NCI-H2171 treated with DMSO at 0.1 percent for 48 hours (cell line): ENCODE data around the gene KCNF1.
A peak's percentile ranks its signal among the peaks of the same experiment; 100 is the strongest.
"Not testable (repeated sequence)": the region's sequence is repeated elsewhere in the genome, so short reads cannot be mapped to it uniquely, and the experiment has no call there.

ENCODE experiments used
- DNase-seq: peaks from one replicate; lab custom pipeline; 2025; lab: John Stamatoyannopoulos, UW

The KCNF1 gene

DNA sequence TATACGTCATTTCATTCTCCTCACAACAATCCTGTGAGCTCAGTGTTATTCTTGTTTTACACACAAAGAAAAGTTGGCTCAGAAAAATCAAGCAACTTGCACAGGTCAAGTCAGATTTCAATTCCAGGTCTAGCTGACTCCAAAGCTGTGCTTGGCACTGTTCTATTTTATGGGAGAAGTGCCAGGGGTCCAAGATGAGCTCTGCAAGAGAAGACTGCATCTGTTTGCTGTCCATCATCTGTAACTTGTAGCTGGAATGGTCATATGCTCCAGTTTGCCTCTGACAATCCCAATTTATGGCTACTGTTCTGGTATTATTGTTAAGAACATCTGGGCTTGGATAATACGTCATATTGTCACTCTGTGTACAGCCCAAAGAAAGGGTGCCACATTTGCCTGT is 28.9 kb downstream of the KCNF1 start:
- no peak for DNase-seq

DNA sequence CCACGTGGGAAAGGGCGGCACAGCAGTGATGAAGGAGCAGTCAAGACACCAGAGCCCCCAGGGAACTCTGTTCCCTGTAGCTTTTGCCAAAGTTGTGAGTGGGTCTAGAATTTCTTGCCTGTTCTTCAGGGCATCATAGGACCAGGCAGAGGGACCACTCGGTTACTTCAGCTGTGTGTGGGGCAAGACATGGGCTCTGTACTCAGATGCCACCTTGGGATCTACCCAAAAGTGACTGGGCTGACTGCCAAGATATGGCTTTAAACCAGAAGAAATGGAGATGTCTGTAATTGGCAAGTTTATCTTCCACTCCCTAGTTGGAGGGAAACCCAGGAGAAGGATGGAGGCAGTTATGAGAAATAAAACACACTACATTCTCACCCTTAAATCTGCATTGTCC is 29.6 kb downstream of the KCNF1 start:
- DNase-seq: peak; percentile 22

DNA sequence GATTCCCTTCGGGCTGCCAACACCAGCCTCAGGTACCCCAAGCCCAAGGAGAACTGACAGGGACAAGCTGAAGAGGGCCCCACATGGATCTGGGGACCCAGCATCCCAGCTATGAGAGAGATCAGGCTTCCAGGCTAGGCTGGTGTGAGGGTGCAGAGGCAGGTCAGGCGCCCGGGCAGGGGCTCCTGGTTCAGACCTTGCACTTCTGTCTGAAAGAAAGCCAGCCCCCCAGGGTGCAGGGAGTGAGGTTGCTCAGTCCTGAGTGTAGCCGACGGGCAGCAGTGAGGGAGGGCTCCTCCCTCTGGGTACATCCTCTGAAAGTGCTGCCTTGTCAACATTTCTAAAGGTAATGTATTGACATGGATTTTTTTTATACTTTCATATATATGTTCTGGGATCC is 33.1 kb downstream of the KCNF1 start:
- no peak for DNase-seq

DNA sequence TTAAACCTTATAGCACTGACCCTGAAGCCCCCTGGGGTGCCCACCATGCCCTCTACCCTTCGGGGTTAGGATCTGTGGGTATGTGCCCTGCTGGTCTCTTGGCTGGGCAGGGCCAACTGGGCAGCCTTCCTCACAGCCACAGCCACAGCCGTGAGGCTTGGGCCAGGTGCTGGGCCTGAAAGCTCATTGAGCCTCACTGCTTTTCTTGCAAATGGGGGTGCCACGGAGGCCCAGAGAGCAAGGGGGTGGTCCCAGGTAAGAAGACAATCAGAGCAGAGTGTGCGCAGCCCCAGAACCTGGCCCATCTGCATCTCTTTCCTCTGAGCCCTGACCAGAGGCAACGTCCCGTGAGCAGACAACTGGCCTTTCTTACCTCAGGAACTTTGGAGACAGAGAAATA is 34.7 kb downstream of the KCNF1 start:
- DNase-seq: no peak

DNA sequence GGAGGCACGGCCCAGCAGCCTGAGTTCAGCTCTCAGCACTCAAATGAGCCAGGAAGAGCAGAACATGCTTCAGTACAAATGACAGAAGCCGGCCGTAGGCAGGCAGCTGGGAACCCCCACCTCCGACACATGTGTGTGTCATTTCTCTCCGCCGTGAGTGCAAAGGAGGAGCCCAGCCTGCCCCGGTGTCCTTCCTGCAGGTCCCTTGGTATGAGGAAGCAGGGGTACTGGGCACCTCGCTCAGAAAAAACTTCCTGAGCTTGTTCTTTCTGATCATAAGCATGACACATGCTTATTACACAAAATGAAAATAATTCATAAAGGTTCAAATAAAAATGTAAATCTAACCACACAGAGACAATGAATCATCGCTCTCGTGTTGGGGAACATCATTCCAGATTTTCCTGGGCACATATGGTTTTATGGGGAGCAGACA is 35.3 kb downstream of the KCNF1 start:
- DNase-seq: no peak

DNA sequence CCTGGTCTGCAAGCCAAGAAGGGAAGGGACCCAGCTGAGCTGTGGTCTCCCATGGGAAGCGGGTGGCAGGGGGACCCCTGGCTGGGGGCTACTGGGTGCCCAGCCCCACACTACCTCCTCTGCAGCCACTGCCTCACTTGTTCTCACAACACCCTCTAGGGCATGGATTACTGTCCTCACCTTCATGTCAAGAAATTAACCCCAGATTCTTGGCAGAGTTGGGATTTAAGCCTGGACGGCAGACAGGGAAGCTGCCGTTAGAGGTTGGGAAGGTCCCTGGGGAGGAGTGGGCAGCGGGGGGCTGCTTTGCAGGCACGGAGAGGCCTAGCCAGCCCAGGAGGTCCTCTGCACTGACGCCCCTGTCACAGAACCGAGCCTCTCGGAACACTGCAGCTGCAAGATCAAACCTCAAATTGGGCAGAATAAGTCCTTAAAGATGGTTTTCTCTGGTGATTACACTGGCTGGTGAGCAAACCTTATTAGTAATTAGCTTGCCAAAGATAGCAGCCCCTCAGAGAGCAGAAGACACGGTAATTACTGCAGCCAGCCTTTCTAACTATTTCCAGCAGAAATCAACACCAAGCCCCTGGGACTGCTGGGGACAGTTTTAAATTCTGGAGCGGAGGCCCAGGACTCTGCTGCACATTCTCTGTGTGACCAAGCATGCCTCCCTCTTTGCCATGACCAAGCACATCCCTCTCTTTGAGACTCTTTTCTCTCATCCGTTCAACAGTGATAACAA is 35.9 kb downstream of the KCNF1 start:
- DNase-seq: no peak

DNA sequence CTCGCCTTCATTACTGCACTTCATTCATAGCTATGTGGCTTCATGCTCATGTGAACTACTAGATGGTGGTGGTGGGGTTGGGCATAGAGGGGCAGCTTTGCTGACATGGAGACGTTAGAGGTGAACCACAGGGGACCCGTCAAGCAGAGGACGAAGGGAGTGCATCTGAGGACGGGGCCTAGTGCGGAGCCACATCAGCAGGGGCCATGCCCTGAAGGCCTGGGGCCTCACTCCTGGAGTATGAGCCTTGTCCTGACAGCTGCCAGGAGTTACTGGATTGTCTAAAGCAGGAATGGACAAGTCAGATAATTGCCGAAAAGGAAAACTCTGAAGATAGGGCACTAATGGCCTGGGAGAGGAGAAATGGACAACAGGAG is 36.4 kb downstream of the KCNF1 start:
- no peak for DNase-seq

DNA sequence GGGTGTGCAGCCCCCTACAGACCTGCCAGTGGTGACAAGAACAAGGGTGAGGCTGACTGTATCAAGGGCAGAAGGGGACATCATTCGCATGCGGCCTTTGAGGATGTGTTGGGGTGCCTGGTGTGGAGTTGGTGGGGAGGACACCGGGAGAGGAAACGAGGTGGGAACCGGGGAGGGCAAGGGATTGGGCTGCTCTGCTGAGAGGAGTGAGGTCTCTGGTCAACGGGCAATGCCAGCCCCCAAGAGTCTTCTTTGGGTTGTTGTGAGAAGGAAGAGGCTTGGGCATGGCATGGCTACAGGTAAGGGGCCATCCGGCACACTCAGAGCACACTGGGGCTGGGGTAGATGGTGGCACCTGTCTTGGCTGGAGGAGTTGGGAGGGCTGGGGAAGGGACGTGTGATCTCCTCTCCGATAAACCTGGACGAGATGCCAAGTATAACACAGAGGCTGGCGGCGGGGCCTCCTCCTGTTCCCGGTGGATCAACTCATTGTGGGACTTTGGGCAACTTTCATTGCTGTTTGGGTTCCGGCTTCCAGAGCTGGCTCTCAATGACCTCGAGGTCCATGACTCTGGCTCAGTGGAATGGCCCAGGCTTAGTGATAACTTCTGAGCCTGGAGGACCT is 37.0 kb downstream of the KCNF1 start:
- no peak for DNase-seq

DNA sequence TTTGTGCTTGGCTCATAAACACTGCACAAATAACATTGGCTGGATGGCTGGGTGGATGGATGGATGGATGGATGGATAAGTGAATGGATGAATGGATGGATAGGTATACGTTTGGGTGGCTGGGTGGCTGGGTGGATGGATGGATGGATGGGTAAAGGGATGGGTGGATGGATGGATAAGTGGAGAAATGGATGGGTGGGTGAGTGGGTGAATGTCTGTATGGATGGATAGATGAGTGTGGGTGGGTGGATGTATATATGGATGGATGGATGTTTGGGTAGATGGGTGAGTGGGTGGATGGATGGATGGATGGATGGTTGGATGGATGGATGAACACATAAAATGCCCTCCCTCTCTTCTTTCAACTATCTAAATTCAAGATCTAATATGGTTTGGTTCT is 38.1 kb downstream of the KCNF1 start:
- DNase-seq: no peak

DNA sequence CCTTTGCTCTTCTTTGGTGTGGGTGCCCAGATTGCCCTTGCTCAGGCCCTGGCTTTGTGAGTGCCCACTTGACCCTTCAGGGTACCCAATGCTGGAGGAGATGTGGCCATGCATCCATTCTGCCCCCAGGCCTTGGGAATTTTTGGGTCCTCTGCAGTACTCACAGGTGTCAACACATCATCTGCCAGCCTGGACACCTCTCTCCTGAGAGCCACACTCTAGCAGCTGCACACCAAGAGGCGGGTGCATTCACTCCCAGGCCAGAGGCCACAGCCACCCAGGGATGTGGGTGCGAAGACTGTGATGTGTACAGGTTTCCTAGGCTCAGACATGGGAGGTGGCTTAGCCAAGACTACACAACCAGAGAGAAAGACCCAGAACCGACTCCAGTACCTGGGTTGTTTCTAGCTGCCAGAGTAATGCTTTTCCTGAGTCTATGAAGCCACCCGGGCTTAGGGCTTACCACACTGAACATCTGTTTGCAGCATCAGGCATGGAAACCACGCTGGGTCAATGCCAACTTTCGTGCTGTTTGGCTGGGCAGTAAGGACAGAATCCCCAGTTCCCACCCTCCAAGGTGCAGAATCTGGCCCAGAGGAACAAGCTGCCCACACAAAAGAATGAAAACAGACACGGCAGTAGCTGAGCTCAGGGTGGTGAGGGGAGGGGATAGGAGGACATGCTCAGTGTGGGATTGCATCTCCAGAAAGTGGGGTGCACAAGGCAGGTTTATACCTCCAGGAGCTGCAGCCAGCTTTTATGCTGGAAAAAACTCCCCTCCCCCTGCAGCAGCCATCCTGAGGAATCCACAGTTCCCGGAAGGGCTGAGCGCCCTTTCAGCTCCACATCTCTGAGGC is 40.1 kb downstream of the KCNF1 start:
- DNase-seq: peak; percentile 41

DNA sequence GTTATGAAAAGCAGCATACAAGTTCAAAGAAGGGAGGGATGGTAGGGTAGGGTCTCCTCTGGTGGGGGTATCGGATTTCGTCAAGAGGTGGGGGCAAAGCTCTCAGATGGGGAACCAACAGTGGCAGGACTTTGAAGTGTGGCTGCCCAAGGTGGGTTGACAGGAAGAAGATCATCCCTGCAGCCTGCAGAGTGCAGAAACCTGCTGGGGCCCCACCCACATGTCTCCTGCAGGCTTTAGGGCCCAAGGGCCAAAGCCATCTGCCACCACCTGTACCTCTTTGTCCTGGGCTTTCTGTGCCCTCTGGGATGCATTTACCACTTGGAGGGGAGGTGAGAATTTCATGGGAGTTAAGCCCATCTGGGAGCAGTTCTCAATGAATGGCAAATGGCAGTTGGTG is 42.7 kb downstream of the KCNF1 start:
- no peak for DNase-seq

DNA sequence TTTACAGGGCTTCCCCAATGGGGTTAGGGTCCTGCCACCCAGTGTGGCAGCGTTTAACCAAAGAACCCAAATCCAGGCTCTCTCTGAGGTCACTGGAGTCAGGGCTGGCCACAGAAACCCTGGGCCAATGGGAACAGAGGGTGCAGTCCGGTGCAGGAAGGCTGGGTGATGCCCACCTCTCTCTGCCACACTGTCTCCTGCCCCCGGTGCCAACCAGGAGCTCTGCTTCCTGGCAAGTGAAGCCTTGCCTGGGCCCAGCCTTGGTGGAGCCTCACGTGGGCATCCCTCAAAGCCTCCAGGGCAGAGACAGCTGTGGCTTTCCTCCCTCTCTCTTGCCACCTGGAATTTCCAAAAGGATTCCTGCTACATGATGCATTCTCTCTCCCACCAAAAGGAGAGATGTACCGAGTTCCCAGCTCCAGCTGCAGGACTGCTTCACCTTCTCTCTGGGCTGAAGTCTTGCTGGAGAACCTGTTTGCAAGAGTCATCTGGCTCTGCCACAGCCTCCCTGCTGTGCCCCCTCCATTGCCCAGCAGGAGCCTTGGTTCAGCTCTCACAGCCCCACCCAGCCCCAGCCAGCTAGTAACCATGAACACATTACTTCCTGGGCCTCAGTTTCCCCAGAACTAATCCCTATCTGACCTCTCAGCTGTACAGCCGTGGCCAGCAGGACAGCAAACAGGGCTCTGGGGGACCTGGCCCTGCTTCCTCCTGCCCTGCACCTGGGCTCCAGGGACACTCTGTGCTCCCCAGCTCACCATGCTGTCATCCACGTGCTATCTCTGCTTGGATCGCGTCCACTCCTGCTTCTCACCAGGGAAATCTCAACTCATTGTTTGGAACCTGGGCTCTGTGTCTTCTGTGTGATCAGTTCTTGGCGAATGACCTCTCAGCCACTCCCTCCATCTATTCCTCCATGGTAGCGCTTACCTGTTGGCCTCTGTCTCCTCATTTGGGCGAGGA is 43.4 kb downstream of the KCNF1 start:
- no peak for DNase-seq

DNA sequence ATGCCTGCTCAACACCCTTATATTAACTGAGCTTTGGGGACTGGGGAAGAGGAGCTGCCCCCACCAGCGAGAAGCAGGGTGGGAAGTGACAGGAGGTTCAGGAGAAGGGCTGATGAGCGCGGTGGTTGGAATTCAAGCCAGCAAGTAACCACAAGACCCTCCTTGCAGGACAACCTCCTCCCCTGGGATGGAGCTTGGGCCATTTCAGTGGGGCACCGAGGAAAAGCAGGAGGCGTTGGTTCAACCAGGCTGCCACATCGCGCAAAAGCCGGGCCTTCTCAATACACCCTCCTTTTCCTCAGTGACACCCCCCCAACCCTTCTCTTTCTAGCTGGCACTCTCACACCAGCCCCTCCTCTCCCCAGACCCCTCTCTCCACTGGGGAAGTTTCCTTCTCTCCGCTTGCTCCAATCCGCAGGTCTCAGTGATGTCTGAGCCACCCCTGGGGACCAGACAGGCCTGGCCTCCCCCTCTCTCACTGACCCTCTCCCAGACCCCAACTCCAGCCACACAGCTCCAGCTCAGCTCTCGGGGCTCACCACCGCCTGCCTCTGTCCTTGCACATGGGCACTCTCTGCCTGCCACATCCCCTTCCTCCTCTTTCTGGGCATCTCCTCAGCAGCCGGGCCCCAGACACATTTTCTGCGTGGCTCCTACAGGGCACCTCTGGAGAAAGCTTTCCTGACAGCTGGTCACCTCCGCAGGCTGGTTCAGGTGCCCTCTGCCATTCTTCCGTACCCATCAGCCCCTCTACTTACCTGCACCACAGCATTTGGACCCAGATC is 44.5 kb downstream of the KCNF1 start:
- DNase-seq: no peak

DNA sequence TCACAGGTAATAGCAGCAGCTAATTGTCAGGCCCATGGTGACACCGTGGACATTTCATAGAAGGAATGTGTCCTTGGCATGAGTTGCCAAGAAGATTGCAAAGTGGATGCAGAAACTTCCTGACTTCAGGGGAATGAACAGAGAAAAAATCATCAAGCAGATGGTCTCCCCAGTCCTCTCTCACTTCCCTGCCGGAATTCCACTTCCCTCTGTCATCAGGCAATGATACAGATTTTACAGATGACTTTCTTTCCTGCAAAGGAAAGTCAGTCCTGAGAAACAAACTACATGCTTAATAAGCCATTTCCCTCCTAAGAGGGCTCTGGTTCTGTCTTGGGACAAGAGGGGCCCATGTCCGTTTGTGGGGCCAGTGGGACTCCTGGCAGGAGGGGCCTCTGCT is 45.7 kb downstream of the KCNF1 start:
- DNase-seq: no peak

DNA sequence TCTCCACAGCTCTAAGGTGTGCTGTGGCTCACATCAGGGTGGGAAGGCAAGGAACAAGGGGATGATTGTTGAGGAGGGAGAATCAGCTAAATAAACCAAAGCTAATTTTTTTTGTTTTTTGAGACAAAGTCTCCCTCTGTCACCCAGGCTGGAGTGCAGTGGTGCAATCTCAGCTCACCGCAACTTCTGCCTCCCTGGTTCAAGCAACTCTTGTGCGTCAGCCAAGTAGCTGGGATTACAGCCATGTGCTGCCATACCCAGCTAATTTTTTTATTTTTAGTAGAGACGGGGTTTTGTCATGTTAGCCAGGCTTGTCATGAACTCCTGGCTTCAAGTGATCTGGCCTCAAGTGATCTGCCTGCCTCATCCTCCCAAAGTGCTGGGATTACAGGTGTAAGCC is 46.7 kb downstream of the KCNF1 start:
- DNase-seq: not testable (repeated sequence)

DNA sequence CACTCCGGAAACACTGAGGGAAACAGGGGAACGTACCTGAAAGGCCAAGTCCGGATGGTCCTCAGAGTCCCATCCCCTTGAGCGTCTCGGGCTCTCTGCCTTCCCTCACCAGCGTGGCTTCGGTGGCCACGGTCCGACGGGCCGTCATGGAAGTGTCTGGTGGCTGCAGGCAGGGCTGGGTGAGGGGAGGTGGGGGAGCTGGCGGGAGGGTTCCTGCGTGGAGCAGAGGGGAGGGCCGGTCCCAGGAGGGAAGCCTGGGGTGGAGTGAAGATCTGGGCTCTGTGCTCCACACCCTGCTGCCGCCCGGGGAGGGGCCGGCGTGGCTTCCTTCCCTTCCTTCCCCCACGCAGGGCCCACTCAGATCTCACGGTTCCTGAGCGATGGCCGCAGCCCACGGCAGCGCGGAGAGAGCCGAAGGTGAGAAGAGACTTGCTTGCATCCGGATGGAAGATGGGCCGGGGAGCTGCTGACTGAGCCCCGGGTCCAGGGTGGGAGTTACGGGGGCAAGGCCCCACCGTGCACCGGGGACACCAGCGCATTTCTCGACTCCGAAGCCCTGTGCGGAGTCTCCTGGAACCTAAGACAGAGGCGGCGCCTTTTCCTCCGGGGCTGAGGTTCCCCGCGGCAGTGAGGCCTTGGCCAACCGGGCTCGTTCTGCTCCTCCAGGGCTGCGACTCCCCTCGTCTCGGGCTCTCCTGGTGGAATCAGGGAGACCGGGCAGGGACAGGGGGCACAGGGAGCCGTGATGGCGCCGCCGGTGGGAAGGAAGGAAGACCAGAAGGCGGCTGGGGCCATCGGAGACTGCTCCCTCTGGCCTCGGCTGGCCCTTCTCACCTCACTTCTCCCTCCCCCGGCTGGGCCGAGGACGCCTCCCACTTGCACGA is 49.1 kb downstream of the KCNF1 start:
- DNase-seq: no peak

DNA sequence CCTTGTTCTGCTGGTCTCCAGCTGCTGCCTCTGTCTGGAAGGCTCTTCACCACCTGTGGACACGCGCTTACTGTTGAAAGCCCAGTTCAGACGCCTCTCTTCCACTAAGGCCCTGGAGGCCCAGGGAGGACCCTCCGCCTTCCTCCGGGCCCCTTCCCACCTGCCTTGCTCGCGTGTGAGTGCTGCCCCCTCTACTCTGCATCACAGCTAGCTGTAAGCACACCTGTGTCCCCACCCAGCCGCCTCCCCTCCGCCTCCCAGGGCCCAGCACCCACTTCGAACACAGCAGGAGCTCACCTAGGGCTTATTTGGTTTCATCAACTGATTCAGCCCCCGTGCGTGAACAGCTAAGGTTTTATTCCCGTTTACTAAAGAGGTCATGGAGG is 49.7 kb downstream of the KCNF1 start:
- DNase-seq: no peak

DNA sequence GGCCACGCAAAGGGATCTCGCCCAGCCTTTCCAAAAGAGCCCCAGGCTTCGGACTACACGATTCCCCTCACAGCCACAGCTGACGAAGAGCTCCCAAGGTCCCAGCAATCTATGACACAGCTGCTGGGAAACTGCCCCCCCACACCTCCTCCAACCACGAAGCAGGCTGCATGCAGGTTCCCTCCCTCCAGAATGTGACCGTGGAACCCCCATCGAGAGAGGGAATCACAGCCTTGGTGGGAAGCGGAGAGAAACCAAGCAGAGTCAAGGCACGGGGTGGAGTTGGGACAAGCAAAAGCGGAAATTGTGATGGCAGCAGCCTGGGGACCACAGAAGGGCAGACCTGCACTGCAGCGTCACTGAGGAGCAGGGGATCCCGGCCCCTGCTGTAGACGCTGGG is 50.3 kb downstream of the KCNF1 start:
- DNase-seq: no peak

DNA sequence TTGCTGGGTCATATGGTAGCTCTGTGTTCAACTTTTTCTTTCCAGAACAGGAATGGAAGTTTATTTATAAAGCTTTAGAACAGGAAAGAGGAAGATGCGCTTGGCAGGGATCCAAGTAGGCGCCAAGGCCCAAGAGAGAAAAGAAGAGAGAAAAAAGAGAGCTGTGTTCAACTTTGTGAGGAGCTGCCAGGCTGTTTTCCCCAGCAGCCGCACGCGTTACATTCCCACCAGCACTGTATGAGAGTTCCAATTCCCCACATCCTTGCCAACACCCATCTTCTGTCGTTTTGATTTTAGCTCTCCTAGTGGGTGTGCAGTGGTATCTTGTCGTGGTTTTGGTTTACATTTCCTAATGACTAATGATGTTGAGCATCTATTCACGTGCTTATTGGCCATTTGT is 51.4 kb downstream of the KCNF1 start:
- peak; percentile 23 for DNase-seq
